BJ (cell line): Measurements from ENCODE around the gene PPP1R14C. TPM values are rescaled to one million over a fixed set of nuclear protein-coding genes. Genes with fewer than 3 reads are reported as not detected.

Experiments used
- CTCF ChIA-PET: fragments of 350-600 bp; formaldehyde crosslinking; extraction: SDS; loops from one replicate; lab custom pipeline; 2021; ENCODE audit warnings: antibody characterized with exemption, inconsistent platforms; lab: Yijun Ruan, JAX
- POLR2A ChIA-PET: fragments of 300-600 bp; sonication (Branson Sonifier 250); formaldehyde crosslinking; extraction: SDS; loops from one replicate; lab custom pipeline; 2021; ENCODE audit warnings: antibody characterized with exemption; lab: Charles Lee
- DNase-seq: peaks from one replicate; pipeline ENCODE4 v3.0.0-alpha.2; 2011; ENCODE audit warnings: low read depth
- H3K27me3 ChIP-seq: 2 replicates; pipeline ENCODE4 v1.6.0; 2011; ENCODE audit warnings: low read length; ENCODE audit not compliant: control insufficient read depth, insufficient read depth
- H3K36me3 ChIP-seq: 2 replicates; pipeline ENCODE4 v1.5.1; 2011; ENCODE audit warnings: low read length; ENCODE audit not compliant: control insufficient read depth, insufficient read depth
- H3K4me3 ChIP-seq: 2 replicates; pipeline ENCODE4 v1.5.1; 2011; ENCODE audit warnings: low read depth, mild to moderate bottlenecking, control low read depth, low read length
- CTCF ChIP-seq: IDR thresholded peaks from 2 replicates; pipeline ENCODE4 v1.5.1; 2011; ENCODE audit warnings: low read depth, mild to moderate bottlenecking, control low read depth, inconsistent platforms, low read length, moderate library complexity; ENCODE audit not compliant: insufficient read depth
- polyA plus RNA-seq: library from polyadenylated mRNA; depleted of rRNA; stranded (reverse); fragments of >200 nt; gene quantifications from 2 replicates; pipeline ENCODE4 v1.2.3, GENCODE V29; 2011

The PPP1R14C gene
- polyA plus RNA-seq, 1 experiment = 0.05 TPM

- no peak for DNase-seq
- POLR2A ChIA-PET = no interaction called here
- H3K36me3 ChIP-seq = no peaks in the 10 kb centered on the region
- no peak overlapping the region for H3K4me3 ChIP-seq
- H3K27me3 ChIP-seq = no peaks in the 10 kb centered on the region
- CTCF ChIA-PET = interaction anchor here (1.3 kb wide), 1 partner anchor 13 kb away, joined by 3 read pairs; no protein-coding TSS in a partner anchor
- no peak for TF ChIP-seq CTCF
Observed at GRCh38 chr6:150213301-150213700, 70.5 kb downstream of the PPP1R14C start.

GRCh38 chr6:150214310-150214709 lies 71.5 kb downstream of the PPP1R14C start:
- no peaks in the 10 kb centered on the region for H3K36me3 ChIP-seq
- DNase-seq = no peak
- H3K4me3 ChIP-seq = no peak overlapping the region
- POLR2A ChIA-PET = no interaction called here
- no peaks in the 10 kb centered on the region for H3K27me3 ChIP-seq
- TF ChIP-seq CTCF = no peak
- CTCF ChIA-PET = interaction anchor here (1.0 kb wide), 1 partner anchor 20 kb away, joined by 4 read pairs; no protein-coding TSS in a partner anchor

- H3K4me3 ChIP-seq = no peak overlapping the region
- no peak for DNase-seq
- no peak for TF ChIP-seq CTCF
- CTCF ChIA-PET = interaction anchor here (0.5 to 1.2 kb wide), 2 partner anchors 9 to 13 kb away, joined by 3 read pairs; no protein-coding TSS in a partner anchor
- H3K36me3 ChIP-seq = no peaks in the 10 kb centered on the region
- POLR2A ChIA-PET = interaction anchor here (0.5 kb wide), 1 partner anchor 95 kb away, joined by 8 read pairs; no protein-coding TSS in a partner anchor
- no peaks in the 10 kb centered on the region for H3K27me3 ChIP-seq
Observed at GRCh38 chr6:150220634-150221551, 78.0 kb downstream of the PPP1R14C start.

- no peak for TF ChIP-seq CTCF
- POLR2A ChIA-PET = no interaction called here
- CTCF ChIA-PET = no interaction called here
- H3K36me3 ChIP-seq = no peaks in the 10 kb centered on the region
- no peaks in the 10 kb centered on the region for H3K27me3 ChIP-seq
- DNase-seq = no peak
- no peak overlapping the region for H3K4me3 ChIP-seq
Observed at GRCh38 chr6:150224820-150225219, 82.0 kb downstream of the PPP1R14C start.

- no peaks in the 10 kb centered on the region for H3K36me3 ChIP-seq
- no peaks in the 10 kb centered on the region for H3K27me3 ChIP-seq
- H3K4me3 ChIP-seq = no peak overlapping the region
- ChIA-PET CTCF (interaction anchor here (1.2 kb wide), 1 partner anchor 16 kb away, joined by 4 read pairs; no protein-coding TSS in a partner anchor), POLR2A (no interaction called here)
- TF ChIP-seq CTCF = no peak
- no peak for DNase-seq
Observed at GRCh38 chr6:150227281-150227680, 84.4 kb downstream of the PPP1R14C start.
